HUES48 (cell line): ENCODE data around the gene ADGRV1.
"Not testable (repeated sequence)": the region's sequence is repeated elsewhere in the genome, so short reads cannot be mapped to it uniquely, and the experiment has no call there.

Experiments used
- H3K27ac ChIP-seq: one replicate; pipeline ENCODE4 v1.7.0; 2013; ENCODE audit warnings: low read depth, low read length, inconsistent platforms
- H3K27me3 ChIP-seq: 2 replicates; pipeline ENCODE4 v1.6.1; 2013; ENCODE audit warnings: mild to moderate bottlenecking, low read length; ENCODE audit not compliant: control insufficient read depth, insufficient read depth
- H3K36me3 ChIP-seq: 2 replicates; pipeline ENCODE4 v1.6.1; 2013; ENCODE audit warnings: low read length; ENCODE audit not compliant: control insufficient read depth, insufficient read depth
- H3K4me1 ChIP-seq: 2 replicates; pipeline ENCODE4 v1.6.1; 2013; ENCODE audit warnings: mild to moderate bottlenecking, low read length; ENCODE audit not compliant: control insufficient read depth, insufficient read depth
- H3K4me3 ChIP-seq: 2 replicates; pipeline ENCODE4 v1.5.1; 2013; ENCODE audit warnings: mild to moderate bottlenecking, low read depth, low read length
- H3K9ac ChIP-seq: 2 replicates; pipeline ENCODE4 v1.6.1; 2013; ENCODE audit warnings: mild to moderate bottlenecking, low read depth, low read length, moderate library complexity
- H3K9me3 ChIP-seq: 2 replicates; pipeline ENCODE4 v1.6.1; 2013; ENCODE audit warnings: low read length; ENCODE audit not compliant: control insufficient read depth, insufficient read depth

The ADGRV1 gene

GRCh38 chr5:90680921-90681563 is 122.4 kb downstream of the ADGRV1 start:
- H3K4me1 ChIP-seq: peaks cover 5% of the 10 kb centered on the region; the same call in 1 of the 2 replicates
- no peaks in the 10 kb centered on the region for H3K27me3 ChIP-seq
- no peak overlapping the region for H3K4me3 ChIP-seq
- H3K9me3 ChIP-seq: no peaks in the 10 kb centered on the region
- H3K27ac ChIP-seq: no peak overlapping the region
- peaks cover 86% of the 10 kb centered on the region for H3K36me3 ChIP-seq
- no peak overlapping the region for H3K9ac ChIP-seq

GRCh38 chr5:90682278-90682677 is 123.7 kb downstream of the ADGRV1 start:
- no peak overlapping the region for H3K9ac ChIP-seq
- H3K27me3 ChIP-seq: no peaks in the 10 kb centered on the region
- H3K4me3 ChIP-seq: no peak overlapping the region
- H3K4me1 ChIP-seq: peaks cover 5% of the 10 kb centered on the region; the same call in 1 of the 2 replicates
- H3K9me3 ChIP-seq: no peaks in the 10 kb centered on the region
- H3K27ac ChIP-seq: no peak overlapping the region
- peaks cover 74% of the 10 kb centered on the region for H3K36me3 ChIP-seq

GRCh38 chr5:90685425-90686022 is 126.9 kb downstream of the ADGRV1 start:
- H3K36me3 ChIP-seq: peaks cover 66% of the 10 kb centered on the region
- peaks cover 5% of the 10 kb centered on the region; the same call in 1 of the 2 replicates for H3K4me1 ChIP-seq
- H3K9ac ChIP-seq: no peak overlapping the region
- H3K9me3 ChIP-seq: no peaks in the 10 kb centered on the region
- no peak overlapping the region for H3K27ac ChIP-seq
- H3K27me3 ChIP-seq: no peaks in the 10 kb centered on the region
- no peak overlapping the region for H3K4me3 ChIP-seq

- H3K36me3 ChIP-seq: peaks cover 66% of the 10 kb centered on the region
- not testable (repeated sequence) for H3K4me3 ChIP-seq, H3K9me3 ChIP-seq
Observed at GRCh38 chr5:90686363-90686762, 127.8 kb downstream of the ADGRV1 start.

GRCh38 chr5:90687458-90687857 is 128.9 kb downstream of the ADGRV1 start:
- not testable (repeated sequence) for H3K9ac ChIP-seq, H3K27me3 ChIP-seq, H3K9me3 ChIP-seq, H3K27ac ChIP-seq, H3K4me3 ChIP-seq, H3K4me1 ChIP-seq
- peaks cover 69% of the 10 kb centered on the region for H3K36me3 ChIP-seq

More at GRCh38 chr5:90686363-90686762, 127.8 kb downstream of the ADGRV1 start:
- not testable (repeated sequence) for H3K27ac ChIP-seq, H3K4me1 ChIP-seq, H3K9ac ChIP-seq, H3K27me3 ChIP-seq

GRCh38 chr5:90689064-90689463 is 130.5 kb downstream of the ADGRV1 start:
- no peak overlapping the region for H3K4me3 ChIP-seq
- no peaks in the 10 kb centered on the region for H3K9me3 ChIP-seq
- H3K4me1 ChIP-seq: no peaks in the 10 kb centered on the region
- H3K27ac ChIP-seq: no peak overlapping the region
- no peak overlapping the region for H3K9ac ChIP-seq
- H3K36me3 ChIP-seq: peaks cover 66% of the 10 kb centered on the region
- H3K27me3 ChIP-seq: no peaks in the 10 kb centered on the region

GRCh38 chr5:90690307-90690706 is 131.7 kb downstream of the ADGRV1 start:
- H3K27me3 ChIP-seq: no peaks in the 10 kb centered on the region
- H3K27ac ChIP-seq: no peak overlapping the region
- peaks cover 69% of the 10 kb centered on the region for H3K36me3 ChIP-seq
- no peak overlapping the region for H3K9ac ChIP-seq
- H3K9me3 ChIP-seq: no peaks in the 10 kb centered on the region
- H3K4me3 ChIP-seq: no peak overlapping the region
- H3K4me1 ChIP-seq: no peaks in the 10 kb centered on the region

- no peaks in the 10 kb centered on the region for H3K9me3 ChIP-seq
- no peak overlapping the region for H3K4me3 ChIP-seq
- H3K27ac ChIP-seq: no peak overlapping the region
- H3K27me3 ChIP-seq: no peaks in the 10 kb centered on the region
- H3K36me3 ChIP-seq: peaks cover 72% of the 10 kb centered on the region
- no peak overlapping the region for H3K9ac ChIP-seq
- H3K4me1 ChIP-seq: no peaks in the 10 kb centered on the region
Observed at GRCh38 chr5:90691533-90691932, 132.9 kb downstream of the ADGRV1 start.

- H3K36me3 ChIP-seq: peaks cover 78% of the 10 kb centered on the region
Observed at GRCh38 chr5:90696153-90696552, 137.6 kb downstream of the ADGRV1 start.

GRCh38 chr5:90700299-90700698 is 141.7 kb downstream of the ADGRV1 start:
- no peaks in the 10 kb centered on the region for H3K9me3 ChIP-seq
- no peaks in the 10 kb centered on the region for H3K4me1 ChIP-seq
- H3K36me3 ChIP-seq: peaks cover 60% of the 10 kb centered on the region
- no peak overlapping the region for H3K4me3 ChIP-seq
- H3K27me3 ChIP-seq: no peaks in the 10 kb centered on the region
- no peak overlapping the region for H3K27ac ChIP-seq
- no peak overlapping the region for H3K9ac ChIP-seq

More at GRCh38 chr5:90696153-90696552, 137.6 kb downstream of the ADGRV1 start:
- Histone ChIP-seq H3K9ac (no peak overlapping the region), H3K4me3 (no peak overlapping the region), H3K4me1 (no peaks in the 10 kb centered on the region), H3K27me3 (no peaks in the 10 kb centered on the region), H3K27ac (no peak overlapping the region), H3K9me3 (no peaks in the 10 kb centered on the region)

GRCh38 chr5:90703932-90704331 is 145.3 kb downstream of the ADGRV1 start:
- no peaks in the 10 kb centered on the region for H3K4me1 ChIP-seq
- H3K36me3 ChIP-seq: peaks cover 62% of the 10 kb centered on the region
- H3K27me3 ChIP-seq: no peaks in the 10 kb centered on the region

More at GRCh38 chr5:90703932-90704331, 145.3 kb downstream of the ADGRV1 start:
- no peak overlapping the region for H3K9ac ChIP-seq
- no peak overlapping the region for H3K27ac ChIP-seq
- no peak overlapping the region for H3K4me3 ChIP-seq
- no peaks in the 10 kb centered on the region for H3K9me3 ChIP-seq
